Suppressor macrophage treated with lipopolysaccharide for 1 hour (primary cell): ENCODE measurements around the gene POLN.
A peak's percentile ranks its signal among the peaks of the same experiment; 100 is the strongest.
"Not testable (repeated sequence)": the region's sequence is repeated elsewhere in the genome, so short reads cannot be mapped to it uniquely, and the experiment has no call there.

Source experiments
- DNase-seq, 3 donors: peaks; one replicate each; pipeline ENCODE4 v3.0.0-alpha.2; 2020 to 2022

POLN gene

GRCh38 chr4:2250357-2251072 is 8.6 kb upstream of the POLN start:
- DNase-seq: no peak

- no peak for DNase-seq
Measured at GRCh38 chr4:2249526-2250356, 7.8 kb upstream of the POLN start.

- DNase-seq: no peak
Measured at GRCh38 chr4:2248821-2249261, 6.9 kb upstream of the POLN start.

GRCh38 chr4:2248044-2248780 is 6.3 kb upstream of the POLN start:
- DNase-seq: no peak

GRCh38 chr4:2247128-2248043 is 5.5 kb upstream of the POLN start:
- no peak for DNase-seq

- no peak for DNase-seq
Measured at GRCh38 chr4:2246384-2247127, 4.6 kb upstream of the POLN start.

GRCh38 chr4:2245787-2246275 is 3.9 kb upstream of the POLN start:
- no peak for DNase-seq

GRCh38 chr4:2245057-2245786 is 3.3 kb upstream of the POLN start:
- DNase-seq: peak; percentile 61 to 66 (median 62)

- peak; percentile 87 to 88 (median 87) for DNase-seq
Measured at GRCh38 chr4:2243681-2244380, 1.9 kb upstream of the POLN start.

- DNase-seq: peak in 1 of 3 donors; percentile 13
Measured at GRCh38 chr4:2241003-2241402, 918 bp downstream of the POLN start.

GRCh38 chr4:2236944-2237666 is 4.8 kb downstream of the POLN start:
- DNase-seq: no peak

- DNase-seq: no peak
Measured at GRCh38 chr4:2231082-2231481, 10.8 kb downstream of the POLN start.

- DNase-seq: no peak
Measured at GRCh38 chr4:2226261-2226660, 15.7 kb downstream of the POLN start.

- no peak for DNase-seq
Measured at GRCh38 chr4:2222838-2223237, 19.1 kb downstream of the POLN start.

- not testable (repeated sequence) for DNase-seq
Measured at GRCh38 chr4:2221378-2221777, 20.5 kb downstream of the POLN start.

GRCh38 chr4:2220016-2220630 is 21.8 kb downstream of the POLN start:
- DNase-seq: peak; percentile 70 to 81 (median 76)

- DNase-seq: no peak
Measured at GRCh38 chr4:2219233-2219760, 22.6 kb downstream of the POLN start.

GRCh38 chr4:2218436-2218835 is 23.5 kb downstream of the POLN start:
- DNase-seq: peak in 1 of 3 donors; percentile 16

GRCh38 chr4:2217726-2218125 is 24.2 kb downstream of the POLN start:
- DNase-seq: no peak
